ENCODE measurements around the gene ZFPL1. TPM values are rescaled to one million over a fixed set of nuclear protein-coding genes. Genes with fewer than 3 reads are reported as not detected.

The ZFPL1 gene
- total RNA-seq, 4 donors from 2014 or later, result 24.0 to 52.2 (median 32.2) TPM

DNA sequence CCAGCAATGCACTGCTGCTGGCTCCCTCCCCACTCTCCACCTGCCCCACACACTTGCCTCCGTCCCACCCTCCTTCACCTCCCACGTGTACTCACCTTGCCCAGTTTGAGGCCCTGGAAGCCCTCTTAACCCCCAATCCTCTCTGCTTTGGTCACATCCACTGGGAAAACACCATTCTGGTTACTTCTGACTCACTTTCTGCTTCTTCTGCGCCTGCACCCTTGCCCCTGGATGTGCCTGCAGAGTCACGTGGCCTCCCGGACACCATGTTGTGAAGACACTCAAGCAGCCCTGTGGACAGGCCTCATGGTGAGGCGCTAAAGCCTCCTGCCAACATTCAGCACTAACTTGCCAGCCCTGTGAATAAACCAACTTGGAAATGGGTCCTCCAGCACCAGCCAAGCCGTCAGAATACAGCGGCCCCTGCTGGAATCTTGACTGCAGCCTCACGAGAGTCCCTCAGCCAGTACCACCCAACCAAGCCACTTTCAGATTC lies 23.1 kb upstream of the ZFPL1 start:
- Histone ChIP-seq H3K27ac (no peak overlapping the region), H3K4me3 (no peak overlapping the region), H3K36me3 (no peaks in the 10 kb centered on the region), H3K9me3 (no peaks in the 10 kb centered on the region), H3K27me3 (no peaks in the 10 kb centered on the region), H3K4me1 (no peaks in the 10 kb centered on the region)
- 74 to 75% methylated on average over 6 of the region's 9 CpGs for WGBS, 2 donors
- TF ChIP-seq, protein P1, sequence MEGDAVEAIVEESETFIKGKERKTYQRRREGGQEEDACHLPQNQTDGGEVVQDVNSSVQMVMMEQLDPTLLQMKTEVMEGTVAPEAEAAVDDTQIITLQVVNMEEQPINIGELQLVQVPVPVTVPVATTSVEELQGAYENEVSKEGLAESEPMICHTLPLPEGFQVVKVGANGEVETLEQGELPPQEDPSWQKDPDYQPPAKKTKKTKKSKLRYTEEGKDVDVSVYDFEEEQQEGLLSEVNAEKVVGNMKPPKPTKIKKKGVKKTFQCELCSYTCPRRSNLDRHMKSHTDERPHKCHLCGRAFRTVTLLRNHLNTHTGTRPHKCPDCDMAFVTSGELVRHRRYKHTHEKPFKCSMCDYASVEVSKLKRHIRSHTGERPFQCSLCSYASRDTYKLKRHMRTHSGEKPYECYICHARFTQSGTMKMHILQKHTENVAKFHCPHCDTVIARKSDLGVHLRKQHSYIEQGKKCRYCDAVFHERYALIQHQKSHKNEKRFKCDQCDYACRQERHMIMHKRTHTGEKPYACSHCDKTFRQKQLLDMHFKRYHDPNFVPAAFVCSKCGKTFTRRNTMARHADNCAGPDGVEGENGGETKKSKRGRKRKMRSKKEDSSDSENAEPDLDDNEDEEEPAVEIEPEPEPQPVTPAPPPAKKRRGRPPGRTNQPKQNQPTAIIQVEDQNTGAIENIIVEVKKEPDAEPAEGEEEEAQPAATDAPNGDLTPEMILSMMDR (IDR thresholded peaks at IDR 0.05), result peak in 2 of 6 experiments; percentile 16 to 35
- no peak for TF ChIP-seq POLR2A (IDR thresholded peaks at IDR 0.05)
- DNase-seq, result no peak
- intact Hi-C loops (cut with DNase I), result no loop called here

DNA sequence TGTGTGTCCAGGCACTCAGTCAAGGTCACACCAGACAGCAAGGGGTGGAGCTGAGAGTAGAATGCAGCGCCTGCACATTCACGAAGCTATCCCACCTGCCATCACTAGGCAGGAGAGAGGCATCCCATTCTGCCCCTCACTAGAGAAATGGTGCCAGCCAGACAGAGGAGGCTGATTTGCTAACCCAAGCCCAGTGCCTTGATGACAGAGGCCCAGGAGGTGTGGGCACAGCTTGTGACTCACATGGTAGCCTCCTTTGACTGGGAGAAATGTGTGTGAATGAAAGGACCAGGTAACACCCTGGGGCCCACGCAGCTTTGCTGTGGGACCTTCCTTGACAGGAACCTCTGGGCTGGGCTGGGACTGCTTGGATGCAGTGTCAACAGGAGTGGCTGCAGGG lies 20.5 kb upstream of the ZFPL1 start:
- H3K9me3 ChIP-seq, result no peaks in the 10 kb centered on the region
- no peaks in the 10 kb centered on the region for H3K4me1 ChIP-seq
- no peak for DNase-seq
- intact Hi-C loops (cut with DNase I), result no loop called here
- H3K27me3 ChIP-seq, result no peaks in the 10 kb centered on the region
- no peak overlapping the region for H3K4me3 ChIP-seq
- H3K36me3 ChIP-seq, result no peaks in the 10 kb centered on the region
- WGBS, 2 donors, result 51 to 54% methylated on average over 2 to 3 of the region's 3 CpGs
- TF ChIP-seq, protein P1 (IDR thresholded peaks at IDR 0.05), result no peak
- no peak for TF ChIP-seq POLR2A (IDR thresholded peaks at IDR 0.05)
- H3K27ac ChIP-seq, result no peak overlapping the region

DNA sequence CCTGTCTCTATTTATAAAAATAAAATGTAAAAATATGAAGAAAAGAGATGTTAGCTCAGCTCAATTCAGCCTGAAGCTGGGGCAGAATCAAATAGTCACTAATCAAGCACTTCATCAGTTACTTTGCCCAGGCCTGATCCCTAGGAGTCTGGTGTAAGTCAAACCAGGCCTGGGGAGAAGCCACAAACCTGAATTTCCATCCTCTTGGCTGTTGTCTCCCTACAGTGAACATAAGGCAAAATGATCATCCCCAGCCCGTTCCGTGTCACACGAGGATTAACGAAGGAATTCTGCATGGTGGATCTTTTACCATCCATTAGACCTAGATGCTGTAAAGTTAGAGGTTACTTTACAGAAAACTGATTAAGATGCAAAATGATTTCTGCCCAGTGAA lies 19.2 kb upstream of the ZFPL1 start:
- Histone ChIP-seq H3K4me1 (no peaks in the 10 kb centered on the region), H3K4me3 (no peak overlapping the region), H3K9me3 (no peaks in the 10 kb centered on the region), H3K27ac (no peak overlapping the region), H3K27me3 (no peaks in the 10 kb centered on the region), H3K36me3 (no peaks in the 10 kb centered on the region)
- TF ChIP-seq POLR2A (IDR thresholded peaks at IDR 0.05), result no peak
- TF ChIP-seq, protein P1 (IDR thresholded peaks at IDR 0.05), result no peak
- DNase-seq, result no peak
- 83 to 90% methylated on average over 4 of the region's 4 CpGs for WGBS, 2 donors
- intact Hi-C loops (cut with DNase I), result no loop called here

DNA sequence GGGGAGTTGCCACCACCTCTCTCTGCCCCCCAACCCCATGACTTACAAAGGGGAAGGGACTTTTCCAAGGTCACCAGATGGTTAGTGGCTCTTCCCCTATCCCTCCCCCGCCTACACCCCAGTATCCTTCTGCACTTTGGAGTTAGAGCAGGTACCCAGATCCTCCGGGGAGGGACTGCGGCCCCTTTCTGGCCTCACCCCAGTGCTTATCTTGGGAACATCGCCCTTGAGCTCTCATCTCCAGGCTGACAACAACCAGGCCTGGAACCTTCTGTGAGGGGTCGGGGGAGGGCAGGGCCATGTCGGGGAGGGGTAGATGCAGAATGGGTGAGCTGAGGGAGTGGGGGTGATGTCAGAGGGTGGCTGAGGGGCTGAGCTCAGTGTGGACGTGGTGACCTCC lies 18.2 kb upstream of the ZFPL1 start:
- Histone ChIP-seq H3K4me3 (no peak overlapping the region), H3K27me3 (no peaks in the 10 kb centered on the region)

DNA sequence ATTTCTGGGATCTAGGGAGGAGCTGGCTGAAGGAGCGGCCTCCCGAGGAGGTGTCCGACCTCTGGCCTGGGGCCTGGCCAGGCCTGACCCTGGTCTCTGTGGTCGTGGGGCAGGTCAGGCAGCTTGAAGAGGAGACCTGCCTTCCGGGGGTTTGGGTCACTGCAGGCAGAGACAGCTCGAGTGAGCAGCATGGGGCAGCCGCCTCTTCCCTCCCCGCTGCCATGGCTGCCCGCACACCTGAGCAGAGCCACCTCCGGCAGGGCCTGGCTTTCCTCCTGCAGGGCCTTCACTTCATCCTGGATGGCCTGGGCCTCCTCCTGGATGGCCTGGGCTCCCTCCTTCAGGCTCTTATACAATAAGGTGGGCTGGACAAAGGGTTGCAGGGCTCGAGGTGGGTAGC lies 17.7 kb upstream of the ZFPL1 start:
- no peak for TF ChIP-seq POLR2A (IDR thresholded peaks at IDR 0.05)
- TF ChIP-seq, protein P1 (IDR thresholded peaks at IDR 0.05), result no peak
- Histone ChIP-seq H3K27me3 (no peaks in the 10 kb centered on the region), H3K4me1 (no peaks in the 10 kb centered on the region), H3K27ac (no peak overlapping the region), H3K4me3 (no peak overlapping the region), H3K9me3 (no peaks in the 10 kb centered on the region), H3K36me3 (no peaks in the 10 kb centered on the region)
- WGBS, 2 donors, result no CpG with 5 or more reads among the region's 11 CpGs
- DNase-seq, result no peak
- intact Hi-C loops (cut with DNase I), result no loop called here

More for the DNA sequence above, 18.2 kb upstream of the ZFPL1 start:
- Histone ChIP-seq H3K4me1 (no peaks in the 10 kb centered on the region), H3K9me3 (no peaks in the 10 kb centered on the region), H3K36me3 (no peaks in the 10 kb centered on the region), H3K27ac (no peak overlapping the region)
- WGBS, 2 donors, result 77% methylated on average over 6 of the region's 7 CpGs; no CpG with 5 or more reads in 1 of the 2 donors
- no peak for DNase-seq
- intact Hi-C loops (cut with DNase I), result no loop called here
- no peak for TF ChIP-seq POLR2A (IDR thresholded peaks at IDR 0.05)
- TF ChIP-seq, protein P1 (IDR thresholded peaks at IDR 0.05), result no peak
